ENCODE results near the gene NFX1. TPM values are rescaled to one million over a fixed set of nuclear protein-coding genes. Genes with fewer than 3 reads are reported as not detected.

The NFX1 gene
- total and polyA plus RNA-seq, 9 of the 15 experiments (the other 6 are each of a cell fraction or from before 2014, with no cell fraction given): 8.8 to 38.9 (median 26.8) TPM

DNA sequence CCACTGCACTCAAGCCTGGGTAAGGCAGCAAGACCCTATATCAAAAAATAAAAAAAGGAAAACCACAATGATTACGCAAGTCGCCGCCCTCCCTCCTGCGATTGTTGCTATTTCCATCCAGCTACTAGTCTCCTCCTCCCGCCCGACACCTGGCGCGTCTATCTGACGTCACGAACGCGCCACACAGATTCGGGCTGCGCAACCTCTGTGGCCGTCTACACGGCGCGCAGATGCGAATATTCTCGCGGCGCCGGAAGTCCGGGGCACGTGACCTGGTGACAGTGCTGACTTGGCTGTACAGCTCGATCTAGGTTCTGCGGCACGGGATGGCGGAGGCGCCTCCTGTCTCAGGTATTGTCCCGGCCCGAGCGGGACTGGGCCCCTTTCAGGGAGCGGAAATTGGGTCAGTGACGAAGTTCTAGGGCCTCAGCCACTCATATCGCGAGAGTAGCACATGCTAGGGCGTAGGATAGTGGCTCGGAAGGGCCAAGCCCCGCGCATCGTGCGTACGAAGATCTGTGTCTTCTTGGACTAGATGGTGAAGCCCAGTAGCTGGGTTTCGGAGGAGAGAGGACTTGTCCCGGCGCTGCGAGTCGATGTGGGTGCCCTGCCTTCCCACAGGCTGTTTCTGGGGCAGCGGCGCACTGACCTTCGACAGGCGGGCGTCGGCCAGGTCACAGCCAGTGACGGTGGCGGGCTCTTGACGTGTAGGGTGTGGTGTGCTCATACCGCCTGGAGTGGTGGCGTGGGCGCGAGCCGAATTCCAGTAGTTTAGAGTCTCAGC is at the start of gene NFX1 (continued):
- no peak for TF ChIP-seq SMAD3 (CRISPR knock-in tag; conservative IDR thresholded peaks at IDR 0.05)
- peak; percentile 100 for TF ChIP-seq USF1 (CRISPR knock-in tag; IDR thresholded peaks at IDR 0.05)
- TF ChIP-seq, protein P1, sequence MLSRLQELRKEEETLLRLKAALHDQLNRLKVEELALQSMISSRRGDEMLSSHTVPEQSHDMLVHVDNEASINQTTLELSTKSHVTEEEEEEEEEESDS (CRISPR knock-in tag; IDR thresholded peaks at IDR 0.05): no peak
- TF ChIP-seq, protein P2, sequence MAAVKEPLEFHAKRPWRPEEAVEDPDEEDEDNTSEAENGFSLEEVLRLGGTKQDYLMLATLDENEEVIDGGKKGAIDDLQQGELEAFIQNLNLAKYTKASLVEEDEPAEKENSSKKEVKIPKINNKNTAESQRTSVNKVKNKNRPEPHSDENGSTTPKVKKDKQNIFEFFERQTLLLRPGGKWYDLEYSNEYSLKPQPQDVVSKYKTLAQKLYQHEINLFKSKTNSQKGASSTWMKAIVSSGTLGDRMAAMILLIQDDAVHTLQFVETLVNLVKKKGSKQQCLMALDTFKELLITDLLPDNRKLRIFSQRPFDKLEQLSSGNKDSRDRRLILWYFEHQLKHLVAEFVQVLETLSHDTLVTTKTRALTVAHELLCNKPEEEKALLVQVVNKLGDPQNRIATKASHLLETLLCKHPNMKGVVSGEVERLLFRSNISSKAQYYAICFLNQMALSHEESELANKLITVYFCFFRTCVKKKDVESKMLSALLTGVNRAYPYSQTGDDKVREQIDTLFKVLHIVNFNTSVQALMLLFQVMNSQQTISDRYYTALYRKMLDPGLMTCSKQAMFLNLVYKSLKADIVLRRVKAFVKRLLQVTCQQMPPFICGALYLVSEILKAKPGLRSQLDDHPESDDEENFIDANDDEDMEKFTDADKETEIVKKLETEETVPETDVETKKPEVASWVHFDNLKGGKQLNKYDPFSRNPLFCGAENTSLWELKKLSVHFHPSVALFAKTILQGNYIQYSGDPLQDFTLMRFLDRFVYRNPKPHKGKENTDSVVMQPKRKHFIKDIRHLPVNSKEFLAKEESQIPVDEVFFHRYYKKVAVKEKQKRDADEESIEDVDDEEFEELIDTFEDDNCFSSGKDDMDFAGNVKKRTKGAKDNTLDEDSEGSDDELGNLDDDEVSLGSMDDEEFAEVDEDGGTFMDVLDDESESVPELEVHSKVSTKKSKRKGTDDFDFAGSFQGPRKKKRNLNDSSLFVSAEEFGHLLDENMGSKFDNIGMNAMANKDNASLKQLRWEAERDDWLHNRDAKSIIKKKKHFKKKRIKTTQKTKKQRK (IDR thresholded peaks at IDR 0.05; ENCODE audit: borderline replicate concordance, low read depth, low read length): no peak
- no peak for TF ChIP-seq ZNF311 (CRISPR knock-in tag; IDR thresholded peaks at IDR 0.05)
- peak; percentile 91 for TF ChIP-seq NBN (IDR thresholded peaks at IDR 0.05; ENCODE audit: low read depth)
- no peak for TF ChIP-seq RNF219 (CRISPR knock-in tag; IDR thresholded peaks at IDR 0.05)
- no peak for TF ChIP-seq SRSF3 (IDR thresholded peaks at IDR 0.05; ENCODE audit: insufficient read depth, low read length)
- TF ChIP-seq TCF3 (CRISPR knock-in tag; IDR thresholded peaks at IDR 0.05): 0 out of 2 replicates have a peak, but pooled peaks have one; percentile 1
- TF ChIP-seq ZNF586 (CRISPR knock-in tag; conservative IDR thresholded peaks at IDR 0.05): no peak
- TF ChIP-seq, protein P3, sequence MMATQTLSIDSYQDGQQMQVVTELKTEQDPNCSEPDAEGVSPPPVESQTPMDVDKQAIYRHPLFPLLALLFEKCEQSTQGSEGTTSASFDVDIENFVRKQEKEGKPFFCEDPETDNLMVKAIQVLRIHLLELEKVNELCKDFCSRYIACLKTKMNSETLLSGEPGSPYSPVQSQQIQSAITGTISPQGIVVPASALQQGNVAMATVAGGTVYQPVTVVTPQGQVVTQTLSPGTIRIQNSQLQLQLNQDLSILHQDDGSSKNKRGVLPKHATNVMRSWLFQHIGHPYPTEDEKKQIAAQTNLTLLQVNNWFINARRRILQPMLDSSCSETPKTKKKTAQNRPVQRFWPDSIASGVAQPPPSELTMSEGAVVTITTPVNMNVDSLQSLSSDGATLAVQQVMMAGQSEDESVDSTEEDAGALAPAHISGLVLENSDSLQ (IDR thresholded peaks at IDR 0.05): peak; percentile 26; the same call in 1 of the 2 replicates
- TF ChIP-seq MYNN (IDR thresholded peaks at IDR 0.05): peak; percentile 37; the same call in 1 of the 2 replicates
- TF ChIP-seq MYNN (CRISPR knock-in tag; IDR thresholded peaks at IDR 0.05): no peak
- no peak for TF ChIP-seq CBX5 (IDR thresholded peaks at IDR 0.05; ENCODE audit: borderline replicate concordance, low read depth)
- TF ChIP-seq DDX20 (tag; IDR thresholded peaks at IDR 0.05; ENCODE audit: low read depth): no peak
- TF ChIP-seq CHD1 (IDR thresholded peaks at IDR 0.05; ENCODE audit: low read length): peak; percentile 78
- TF ChIP-seq SP2 (IDR thresholded peaks at IDR 0.05; ENCODE audit: extremely low read depth, low read depth, low read length, poor library complexity, severe bottlenecking): no peak
- TF ChIP-seq CCNT2 (IDR thresholded peaks at IDR 0.05; ENCODE audit: borderline replicate concordance, extremely low read depth, insufficient read length, low read depth, low read length): peak; percentile 57
- TF ChIP-seq POLR3G (IDR thresholded peaks at IDR 0.05; ENCODE audit: extremely low read depth, insufficient read length, insufficient replicate concordance): no peak
- TF ChIP-seq PHF21A (IDR thresholded peaks at IDR 0.05; ENCODE audit: borderline replicate concordance, low read depth): no peak

Measured in K562 (cell line).